A549 (cell line): Measurements from ENCODE around the gene PDZD4.

Source experiments
- CHD4 ChIP-seq: fragments of 200-600 bp; sonication (generic); IDR thresholded peaks from 2 replicates; pipeline ENCODE4 v1.6.1; 2016; ENCODE audit warnings: antibody characterized with exemption, mild to moderate bottlenecking, borderline replicate concordance
- ESRRA ChIP-seq: fragments of 150-350 bp; IDR thresholded peaks from 2 replicates; pipeline ENCODE4 v1.6.1; 2014; ENCODE audit warnings: mild to moderate bottlenecking, low read length, borderline replicate concordance
- FOSL2 ChIP-seq, 2 experiments: fragments of 450-650 bp in 1 of 2; fragments of >200 bp in 1 of 2; sonication (Bioruptor Twin) in 1 of 2; formaldehyde crosslinking; IDR thresholded peaks; 2 replicates each; pipeline versions ENCODE4 v1.5.0 to v1.6.1; 2016 to 2020; ENCODE audit warnings: mild to moderate bottlenecking in 1 of 2, moderate library complexity in 1 of 2
- MAFK ChIP-seq: fragments of 450-650 bp; IDR thresholded peaks from 2 replicates; pipeline ENCODE4 v1.6.1; 2014; ENCODE audit not compliant: partially characterized antibody
- POLR2A ChIP-seq: IDR thresholded peaks from 2 replicates; pipeline ENCODE4 v1.6.1; 2012; ENCODE audit warnings: mild to moderate bottlenecking, low read length
- RARB ChIP-seq: fragments of 250-450 bp; sonication (Bioruptor Pico); IDR thresholded peaks from 2 replicates; pipeline ENCODE4 v1.8.0; 2021; ENCODE audit warnings: mild to moderate bottlenecking, moderate library complexity
- RCOR1 ChIP-seq: fragments of 150-350 bp; IDR thresholded peaks from 2 replicates; pipeline ENCODE4 v1.6.1; 2014; ENCODE audit warnings: antibody characterized with exemption, low read length, low read depth
- RNF2 ChIP-seq: fragments of 200-600 bp; sonication (generic); IDR thresholded peaks from 2 replicates; pipeline ENCODE4 v1.6.1; 2016; ENCODE audit warnings: low read depth, mild to moderate bottlenecking, antibody characterized with exemption, moderate library complexity, borderline replicate concordance
- TF ChIP-seq, protein P1 (sequence below): fragments of >200 bp; sonication (Bioruptor Twin); formaldehyde crosslinking; IDR thresholded peaks from 3 replicates; pipeline ENCODE4 v1.5.1; 2016
- TF ChIP-seq, protein P2 (sequence below): fragments of >200 bp; sonication (Bioruptor Twin); formaldehyde crosslinking; IDR thresholded peaks from 3 replicates; pipeline ENCODE4 v1.6.1; 2016
- TF ChIP-seq, protein P3 (sequence below): fragments of 250-450 bp; sonication (Bioruptor Pico); IDR thresholded peaks from 2 replicates; pipeline ENCODE4 v1.5.0; 2021; ENCODE audit warnings: mild to moderate bottlenecking, moderate library complexity, borderline replicate concordance
- TF ChIP-seq, protein P4 (sequence below): IDR thresholded peaks from 2 replicates; pipeline ENCODE4 v1.6.1; 2012
- TF ChIP-seq, protein P5 (sequence below): IDR thresholded peaks from 2 replicates; pipeline ENCODE4 v1.6.1; 2012

DNA sequence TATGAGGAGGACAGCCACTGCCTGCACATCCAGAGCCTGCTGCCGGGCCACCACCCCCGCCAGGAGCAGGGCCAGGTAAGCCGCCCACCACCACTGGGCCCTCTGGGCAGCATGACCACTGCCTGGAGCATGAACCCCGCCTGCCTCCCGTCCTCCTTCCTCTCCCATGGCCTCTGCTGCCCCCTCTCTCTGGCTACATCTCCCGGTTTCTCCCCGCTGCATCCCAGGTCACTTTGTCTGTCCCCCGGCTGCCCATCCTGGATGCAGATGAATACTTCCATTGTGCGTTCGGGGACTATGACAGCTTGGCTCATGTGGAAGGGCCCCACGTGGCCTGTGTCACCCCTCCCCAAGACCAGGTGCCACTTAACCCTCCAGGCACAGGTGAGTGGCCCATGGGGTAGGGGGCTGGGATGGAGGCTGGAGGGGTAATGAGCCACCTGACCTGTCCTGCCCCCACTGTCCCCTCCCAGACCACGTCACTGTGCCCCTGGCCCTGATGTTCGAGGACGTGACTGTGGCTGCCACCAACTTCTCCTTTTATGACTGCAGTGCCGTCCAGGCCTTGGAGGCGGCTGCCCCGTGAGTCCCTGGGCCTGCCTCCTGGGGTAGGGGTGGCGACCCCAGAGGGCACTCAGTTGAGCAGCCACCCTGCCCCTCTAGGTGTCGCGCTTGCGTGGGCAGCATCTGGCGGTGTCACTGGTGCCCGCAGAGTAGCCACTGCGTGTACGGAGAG lies 60.3 kb downstream of the PDZD4 start:
- no peak for TF ChIP-seq POLR2A
- TF ChIP-seq MAFK, result no peak
- TF ChIP-seq, protein P1, sequence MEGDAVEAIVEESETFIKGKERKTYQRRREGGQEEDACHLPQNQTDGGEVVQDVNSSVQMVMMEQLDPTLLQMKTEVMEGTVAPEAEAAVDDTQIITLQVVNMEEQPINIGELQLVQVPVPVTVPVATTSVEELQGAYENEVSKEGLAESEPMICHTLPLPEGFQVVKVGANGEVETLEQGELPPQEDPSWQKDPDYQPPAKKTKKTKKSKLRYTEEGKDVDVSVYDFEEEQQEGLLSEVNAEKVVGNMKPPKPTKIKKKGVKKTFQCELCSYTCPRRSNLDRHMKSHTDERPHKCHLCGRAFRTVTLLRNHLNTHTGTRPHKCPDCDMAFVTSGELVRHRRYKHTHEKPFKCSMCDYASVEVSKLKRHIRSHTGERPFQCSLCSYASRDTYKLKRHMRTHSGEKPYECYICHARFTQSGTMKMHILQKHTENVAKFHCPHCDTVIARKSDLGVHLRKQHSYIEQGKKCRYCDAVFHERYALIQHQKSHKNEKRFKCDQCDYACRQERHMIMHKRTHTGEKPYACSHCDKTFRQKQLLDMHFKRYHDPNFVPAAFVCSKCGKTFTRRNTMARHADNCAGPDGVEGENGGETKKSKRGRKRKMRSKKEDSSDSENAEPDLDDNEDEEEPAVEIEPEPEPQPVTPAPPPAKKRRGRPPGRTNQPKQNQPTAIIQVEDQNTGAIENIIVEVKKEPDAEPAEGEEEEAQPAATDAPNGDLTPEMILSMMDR, result no peak
- no peak for TF ChIP-seq FOSL2 (IDR thresholded peaks at IDR 0.05)
- no peak for TF ChIP-seq FOSL2 (CRISPR knock-in tag; IDR thresholded peaks at IDR 0.05)
- TF ChIP-seq, protein P2, sequence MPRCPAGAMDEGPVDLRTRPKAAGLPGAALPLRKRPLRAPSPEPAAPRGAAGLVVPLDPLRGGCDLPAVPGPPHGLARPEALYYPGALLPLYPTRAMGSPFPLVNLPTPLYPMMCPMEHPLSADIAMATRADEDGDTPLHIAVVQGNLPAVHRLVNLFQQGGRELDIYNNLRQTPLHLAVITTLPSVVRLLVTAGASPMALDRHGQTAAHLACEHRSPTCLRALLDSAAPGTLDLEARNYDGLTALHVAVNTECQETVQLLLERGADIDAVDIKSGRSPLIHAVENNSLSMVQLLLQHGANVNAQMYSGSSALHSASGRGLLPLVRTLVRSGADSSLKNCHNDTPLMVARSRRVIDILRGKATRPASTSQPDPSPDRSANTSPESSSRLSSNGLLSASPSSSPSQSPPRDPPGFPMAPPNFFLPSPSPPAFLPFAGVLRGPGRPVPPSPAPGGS, result no peak
- no peak for TF ChIP-seq RNF2
- no peak for TF ChIP-seq ESRRA
- TF ChIP-seq, protein P3, sequence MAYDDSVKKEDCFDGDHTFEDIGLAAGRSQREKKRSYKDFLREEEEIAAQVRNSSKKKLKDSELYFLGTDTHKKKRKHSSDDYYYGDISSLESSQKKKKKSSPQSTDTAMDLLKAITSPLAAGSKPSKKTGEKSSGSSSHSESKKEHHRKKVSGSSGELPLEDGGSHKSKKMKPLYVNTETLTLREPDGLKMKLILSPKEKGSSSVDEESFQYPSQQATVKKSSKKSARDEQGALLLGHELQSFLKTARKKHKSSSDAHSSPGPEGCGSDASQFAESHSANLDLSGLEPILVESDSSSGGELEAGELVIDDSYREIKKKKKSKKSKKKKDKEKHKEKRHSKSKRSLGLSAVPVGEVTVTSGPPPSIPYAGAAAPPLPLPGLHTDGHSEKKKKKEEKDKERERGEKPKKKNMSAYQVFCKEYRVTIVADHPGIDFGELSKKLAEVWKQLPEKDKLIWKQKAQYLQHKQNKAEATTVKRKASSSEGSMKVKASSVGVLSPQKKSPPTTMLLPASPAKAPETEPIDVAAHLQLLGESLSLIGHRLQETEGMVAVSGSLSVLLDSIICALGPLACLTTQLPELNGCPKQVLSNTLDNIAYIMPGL, result no peak
- TF ChIP-seq CHD4, result no peak
- TF ChIP-seq RARB, result no peak
- TF ChIP-seq, protein P4, sequence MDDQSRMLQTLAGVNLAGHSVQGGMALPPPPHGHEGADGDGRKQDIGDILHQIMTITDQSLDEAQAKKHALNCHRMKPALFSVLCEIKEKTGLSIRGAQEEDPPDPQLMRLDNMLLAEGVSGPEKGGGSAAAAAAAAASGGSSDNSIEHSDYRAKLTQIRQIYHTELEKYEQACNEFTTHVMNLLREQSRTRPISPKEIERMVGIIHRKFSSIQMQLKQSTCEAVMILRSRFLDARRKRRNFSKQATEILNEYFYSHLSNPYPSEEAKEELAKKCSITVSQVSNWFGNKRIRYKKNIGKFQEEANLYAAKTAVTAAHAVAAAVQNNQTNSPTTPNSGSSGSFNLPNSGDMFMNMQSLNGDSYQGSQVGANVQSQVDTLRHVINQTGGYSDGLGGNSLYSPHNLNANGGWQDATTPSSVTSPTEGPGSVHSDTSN, result no peak
- TF ChIP-seq, protein P5, sequence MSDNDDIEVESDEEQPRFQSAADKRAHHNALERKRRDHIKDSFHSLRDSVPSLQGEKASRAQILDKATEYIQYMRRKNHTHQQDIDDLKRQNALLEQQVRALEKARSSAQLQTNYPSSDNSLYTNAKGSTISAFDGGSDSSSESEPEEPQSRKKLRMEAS, result no peak
- TF ChIP-seq RCOR1, result no peak
